A673 (cell line): ENCODE measurements around the gene BMPR1A.

Experiments
- EZH2 ChIP-seq: fragments of 200-600 bp; sonication (generic); IDR thresholded peaks from 2 replicates; pipeline ENCODE4 v1.6.1; 2017; ENCODE audit warnings: borderline replicate concordance, low read depth, mild to moderate bottlenecking, mixed read lengths, antibody characterized with exemption, low read length; ENCODE audit not compliant: poor library complexity, severe bottlenecking
- TF ChIP-seq, protein P1 (sequence below): fragments of 300-800, 200-600 bp; sonication (generic); conservative IDR thresholded peaks from 2 replicates; pipeline ENCODE4 v1.5.1; 2017; ENCODE audit warnings: low read depth, mild to moderate bottlenecking, antibody characterized with exemption, low read length, moderate library complexity, mixed read lengths

- TF ChIP-seq, protein P1, sequence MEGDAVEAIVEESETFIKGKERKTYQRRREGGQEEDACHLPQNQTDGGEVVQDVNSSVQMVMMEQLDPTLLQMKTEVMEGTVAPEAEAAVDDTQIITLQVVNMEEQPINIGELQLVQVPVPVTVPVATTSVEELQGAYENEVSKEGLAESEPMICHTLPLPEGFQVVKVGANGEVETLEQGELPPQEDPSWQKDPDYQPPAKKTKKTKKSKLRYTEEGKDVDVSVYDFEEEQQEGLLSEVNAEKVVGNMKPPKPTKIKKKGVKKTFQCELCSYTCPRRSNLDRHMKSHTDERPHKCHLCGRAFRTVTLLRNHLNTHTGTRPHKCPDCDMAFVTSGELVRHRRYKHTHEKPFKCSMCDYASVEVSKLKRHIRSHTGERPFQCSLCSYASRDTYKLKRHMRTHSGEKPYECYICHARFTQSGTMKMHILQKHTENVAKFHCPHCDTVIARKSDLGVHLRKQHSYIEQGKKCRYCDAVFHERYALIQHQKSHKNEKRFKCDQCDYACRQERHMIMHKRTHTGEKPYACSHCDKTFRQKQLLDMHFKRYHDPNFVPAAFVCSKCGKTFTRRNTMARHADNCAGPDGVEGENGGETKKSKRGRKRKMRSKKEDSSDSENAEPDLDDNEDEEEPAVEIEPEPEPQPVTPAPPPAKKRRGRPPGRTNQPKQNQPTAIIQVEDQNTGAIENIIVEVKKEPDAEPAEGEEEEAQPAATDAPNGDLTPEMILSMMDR: no peak
- TF ChIP-seq EZH2: no peak
These were observed 63.1 kb downstream of the BMPR1A start for GRCh38 chr10:86819567-86819966.
